ENCODE results near the gene DIPK1B.

The DIPK1B gene

DNA sequence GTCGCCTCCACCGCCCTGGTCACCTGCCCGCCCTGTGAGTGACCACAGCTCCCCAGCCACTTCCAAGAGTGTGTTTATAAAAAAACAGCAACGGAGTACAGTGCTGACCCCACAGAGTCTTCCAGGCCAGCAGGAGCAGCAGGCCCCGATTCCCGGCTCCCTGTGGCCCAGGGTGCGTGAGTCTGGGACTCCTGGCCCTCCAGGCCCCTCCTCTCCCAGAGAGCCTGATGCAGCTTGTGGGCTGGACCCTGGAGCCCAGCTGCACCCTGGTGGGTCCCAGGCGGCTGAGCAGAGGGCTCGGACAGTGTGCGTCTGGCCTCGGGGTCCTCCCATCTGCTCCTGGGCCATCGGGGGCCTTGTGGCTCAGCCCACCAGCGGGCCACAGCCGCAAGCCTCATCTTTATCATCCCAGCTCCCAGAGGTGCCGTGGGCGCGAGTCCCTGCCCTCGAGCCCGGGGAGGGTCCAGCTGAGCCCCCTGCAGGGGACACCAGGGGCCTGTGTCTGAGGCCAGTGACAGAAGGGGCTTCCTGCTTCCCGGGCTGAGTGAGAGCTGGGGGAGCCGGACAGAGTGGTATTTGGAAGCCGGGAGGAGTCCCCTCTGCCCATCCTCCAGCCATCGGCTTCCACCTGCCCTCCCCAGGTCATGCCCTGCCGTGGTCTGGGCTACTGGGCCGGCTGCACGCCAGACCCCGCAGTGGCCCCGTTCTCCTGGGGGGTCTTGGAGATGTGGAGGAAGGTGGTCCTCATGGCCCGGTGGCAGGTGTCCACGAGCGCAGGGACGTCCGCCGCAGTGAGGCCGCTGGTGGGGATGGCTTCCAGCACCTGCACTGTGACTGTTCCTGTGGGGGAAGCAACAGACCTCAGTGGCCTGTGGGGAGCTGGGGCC, 39.0 kb upstream of the DIPK1B start:
- DNase-seq: no peak

DNA sequence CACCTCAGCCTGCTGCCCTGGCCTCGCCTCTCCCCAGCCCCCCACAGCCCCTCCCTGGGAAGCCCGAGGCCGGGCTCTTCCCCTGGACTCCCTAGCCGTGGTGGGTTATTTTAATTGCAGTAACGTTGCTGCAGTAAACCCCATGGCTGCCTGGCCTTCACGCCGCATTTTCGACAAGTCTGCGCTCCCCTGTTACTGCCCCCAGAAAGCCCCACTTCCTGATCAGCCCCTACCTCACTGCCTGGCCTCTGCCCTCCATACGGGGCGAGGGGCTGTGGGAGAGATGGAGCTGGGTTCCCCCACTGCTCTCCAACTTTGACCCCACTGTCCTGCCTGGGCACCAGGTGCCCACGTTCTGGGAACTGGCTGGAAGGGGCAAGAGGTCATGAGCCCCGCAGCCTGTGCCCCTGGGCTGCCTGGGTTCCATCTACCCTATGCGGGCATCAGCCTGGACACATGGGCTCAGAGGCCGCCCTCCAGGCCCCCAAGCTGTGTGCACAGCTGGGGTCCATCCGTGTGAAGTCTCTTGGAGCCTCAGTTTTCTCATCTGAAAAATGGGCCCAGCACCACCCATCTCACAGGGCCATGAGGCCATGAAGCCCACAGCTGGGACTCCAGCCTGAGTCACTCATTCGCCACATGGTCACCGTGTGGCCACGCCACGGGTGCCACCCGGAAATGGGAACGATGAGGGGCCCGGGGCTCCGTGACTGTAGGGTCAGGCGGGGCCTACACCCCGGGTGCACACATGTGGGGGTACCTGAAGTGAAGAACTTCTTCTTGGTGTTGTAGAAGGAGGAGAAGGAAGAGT, 38.2 kb upstream of the DIPK1B start:
- no peak for DNase-seq

DNA sequence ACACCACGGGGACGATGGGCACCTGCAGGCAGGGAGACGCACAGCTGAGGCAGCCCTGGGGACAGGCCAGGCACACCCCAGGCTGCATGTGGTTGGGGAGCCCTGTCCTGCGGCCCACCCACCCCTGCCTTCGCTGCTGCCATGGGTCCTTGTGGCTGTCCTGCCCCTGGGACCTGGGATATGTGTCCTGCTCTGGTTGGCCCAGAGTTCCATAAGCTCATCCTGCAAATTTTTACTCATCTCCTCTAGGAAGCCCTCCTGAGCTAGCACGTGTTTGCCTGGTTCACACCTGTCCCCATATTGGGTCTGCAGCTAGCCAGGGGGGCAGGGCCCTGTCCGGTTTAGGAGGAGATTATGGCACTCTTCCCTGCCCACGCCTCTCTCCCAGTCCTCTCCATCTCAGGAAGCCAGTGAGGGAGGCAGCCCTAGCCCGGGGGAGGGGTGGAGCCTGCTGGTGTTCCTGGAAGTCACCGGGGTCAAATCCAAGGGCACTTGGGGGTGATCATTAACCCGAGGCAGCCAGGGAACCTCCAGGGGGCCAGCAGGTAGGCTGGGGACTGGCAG, 37.5 kb upstream of the DIPK1B start:
- DNase-seq: no peak

DNA sequence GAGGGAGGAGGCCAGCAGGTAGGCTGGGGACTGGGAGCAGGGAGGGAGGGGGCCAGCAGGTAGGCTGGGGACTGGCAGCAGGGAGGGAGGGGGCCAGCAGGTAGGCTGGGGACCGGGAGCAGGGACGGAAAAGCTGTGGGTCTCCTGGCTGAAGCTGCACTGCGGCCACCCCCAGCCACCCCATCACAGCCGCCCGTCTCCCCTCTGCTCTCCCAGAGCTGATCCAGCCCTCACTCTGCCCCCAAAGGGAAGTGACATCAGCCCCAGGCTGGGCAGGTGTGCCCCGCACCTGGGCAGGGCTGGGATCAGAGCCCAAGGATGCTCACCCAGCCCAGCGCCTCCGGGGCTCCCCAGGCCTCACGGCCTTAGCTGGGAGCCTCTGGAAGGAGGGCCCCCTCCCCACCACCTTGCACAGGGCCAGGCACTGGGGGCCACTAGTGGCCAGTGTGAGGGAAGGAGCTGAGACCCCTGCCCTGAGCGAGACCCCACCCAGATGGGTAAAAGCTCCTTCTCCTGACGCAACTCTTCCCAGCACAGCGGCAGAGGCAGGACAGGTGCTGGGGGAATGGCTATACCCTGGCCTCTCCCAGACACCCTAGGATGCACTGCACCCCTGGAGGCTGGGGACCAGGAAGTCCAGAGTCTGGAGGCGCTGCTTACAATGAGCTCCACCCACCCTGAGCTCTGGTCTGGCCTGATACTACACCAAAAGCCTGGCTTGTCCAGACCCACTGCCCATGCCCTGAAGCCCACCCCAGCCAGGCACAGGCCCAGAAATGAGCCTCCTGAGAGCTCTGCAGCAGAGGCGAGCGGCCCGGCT, 36.7 kb upstream of the DIPK1B start:
- no peak for DNase-seq

DNA sequence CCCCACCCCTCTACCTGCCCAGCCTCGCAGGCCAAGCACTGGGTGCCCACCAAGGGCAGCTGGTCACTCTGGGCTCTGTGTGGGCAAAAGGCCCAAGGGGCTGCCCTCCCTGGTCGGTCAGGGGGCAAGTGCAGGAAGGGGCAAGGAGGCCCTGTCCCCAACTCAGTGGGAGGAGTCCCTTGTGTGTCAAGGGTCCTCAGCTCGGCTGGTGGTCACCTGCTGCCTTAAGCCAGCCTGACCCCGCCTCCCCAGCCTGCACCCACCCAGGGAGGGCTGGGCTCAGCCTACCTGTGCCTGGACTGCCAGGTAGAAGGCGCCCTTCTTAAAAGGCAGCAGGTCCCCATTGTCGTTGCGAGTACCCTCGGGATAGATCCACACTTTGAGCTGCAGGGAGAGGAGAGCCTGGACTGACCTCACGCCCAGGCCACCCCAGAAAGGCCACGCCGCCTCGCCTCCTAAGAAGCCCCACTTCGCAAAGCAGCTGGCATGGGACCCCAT, 36.0 kb upstream of the DIPK1B start:
- DNase-seq: no peak

DNA sequence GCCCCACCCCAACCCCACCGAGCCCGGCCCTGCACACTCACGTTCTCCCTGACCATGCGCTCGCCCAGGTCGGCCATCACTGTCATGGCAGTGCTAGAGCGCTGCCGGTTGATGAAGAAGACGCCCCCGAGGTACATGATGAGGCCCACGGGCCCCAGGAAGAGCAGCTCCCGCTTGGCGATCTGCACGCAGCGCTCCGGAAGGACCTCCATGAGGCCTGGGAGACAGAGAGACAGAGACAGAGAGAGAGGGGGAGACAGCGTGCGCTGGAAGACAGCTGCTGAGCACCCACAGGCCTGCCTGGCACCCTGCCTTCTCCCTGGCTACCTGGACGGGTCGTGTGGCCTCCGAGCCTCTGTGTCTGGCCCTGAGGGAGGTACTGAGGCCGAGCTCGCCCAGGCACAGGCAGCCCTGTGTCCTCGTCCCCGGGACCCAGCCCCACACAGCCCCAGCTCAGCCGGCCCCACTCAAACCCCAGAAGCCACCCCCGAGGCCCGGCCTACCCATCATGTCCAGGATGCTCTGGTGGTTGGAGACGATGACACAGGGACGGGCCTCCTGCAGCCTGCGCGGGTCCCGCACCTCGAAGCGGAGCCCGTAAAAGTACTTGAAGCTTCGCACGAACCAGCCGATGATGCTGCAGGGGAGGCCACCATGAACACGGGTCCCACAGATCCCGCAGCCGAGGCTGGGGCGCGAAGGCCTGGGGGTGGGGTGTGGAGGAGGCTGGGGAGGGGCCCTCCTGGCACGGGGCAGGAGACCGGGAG, 35.3 kb upstream of the DIPK1B start:
- no peak for DNase-seq

DNA sequence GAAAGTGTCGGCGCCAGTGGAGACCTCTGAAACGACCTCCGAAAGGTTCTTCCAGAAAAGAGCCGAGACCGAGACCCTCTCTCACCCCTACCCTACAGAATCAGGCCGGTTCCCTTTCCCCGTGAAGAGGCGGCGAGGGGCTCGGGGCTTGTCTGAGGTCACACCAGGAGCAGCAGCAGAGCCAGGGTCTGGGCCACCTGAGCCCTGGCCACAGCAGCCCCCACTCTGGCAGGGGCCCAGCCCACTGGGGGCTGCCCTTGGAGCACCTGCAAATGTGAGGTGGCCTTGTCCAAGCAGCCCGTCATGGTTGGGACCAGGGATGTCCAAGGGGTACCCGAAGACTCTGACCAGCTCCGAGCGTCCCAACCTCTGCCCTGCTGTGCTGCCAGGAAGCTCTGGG, 34.3 kb upstream of the DIPK1B start:
- no peak for DNase-seq

DNA sequence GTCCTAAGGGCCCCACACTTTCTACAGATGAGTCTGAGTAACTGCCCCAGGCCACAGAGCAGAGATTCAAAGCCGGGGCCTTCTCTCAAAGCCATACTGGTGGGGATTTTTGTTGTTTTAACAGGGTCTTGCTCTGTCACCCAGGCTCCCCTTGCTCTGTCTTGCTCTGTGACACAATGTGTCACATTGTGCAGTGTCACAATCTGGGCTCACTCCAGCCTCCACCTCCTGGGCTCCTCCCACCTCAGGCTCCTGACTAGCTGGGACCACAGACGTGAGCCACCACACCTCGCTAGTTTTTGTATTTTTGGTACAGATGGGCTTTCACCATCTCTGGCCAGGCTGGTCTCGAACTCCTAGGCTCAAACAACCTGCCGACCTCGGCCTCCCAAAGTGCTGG, 33.7 kb upstream of the DIPK1B start:
- no peak for DNase-seq

DNA sequence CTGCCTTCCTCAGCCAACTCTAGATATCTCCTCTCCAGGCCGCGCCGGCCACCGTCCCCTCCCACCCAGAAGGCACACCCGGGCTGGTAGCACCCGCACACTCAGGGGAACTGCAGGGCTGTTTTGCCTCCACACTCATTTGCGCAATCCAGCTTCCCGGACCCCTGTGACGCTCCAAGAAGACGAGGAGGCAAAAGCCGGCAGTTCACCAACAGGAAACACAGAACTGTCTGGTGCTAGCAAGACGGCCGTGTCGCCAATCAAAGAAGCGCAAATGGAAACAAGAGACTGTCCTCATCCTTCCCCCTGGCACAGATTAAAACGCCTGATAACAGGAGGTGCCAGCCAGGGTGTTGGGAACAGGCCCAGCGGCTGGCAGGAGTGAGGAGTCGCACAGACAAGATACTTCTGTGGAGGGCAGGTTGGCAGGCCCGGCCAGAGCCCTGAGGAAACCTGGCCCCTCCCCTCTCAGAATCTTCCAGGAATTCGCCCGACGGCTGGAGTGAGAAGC, 32.9 kb upstream of the DIPK1B start:
- no peak for DNase-seq

DNA sequence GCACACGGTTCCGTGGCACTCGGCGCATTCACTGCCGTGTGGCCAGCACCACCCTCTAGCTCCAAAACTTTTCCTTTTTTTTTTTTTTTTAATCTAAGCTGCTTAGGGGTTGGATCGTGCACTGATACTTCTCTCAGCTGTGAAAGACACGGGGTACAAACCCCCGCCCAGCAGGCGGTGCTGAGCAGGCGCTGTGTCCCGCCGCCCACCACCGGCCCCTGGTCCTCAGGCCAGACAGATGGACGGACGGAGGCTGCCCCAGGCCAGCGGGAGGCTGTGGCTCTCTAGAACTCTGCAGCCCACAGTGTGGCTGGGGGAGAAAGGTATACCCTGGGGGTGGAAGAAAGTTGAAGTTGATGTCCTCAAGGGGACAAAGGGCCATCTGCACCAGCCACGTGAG, 31.3 kb upstream of the DIPK1B start:
- no peak for DNase-seq

DNA sequence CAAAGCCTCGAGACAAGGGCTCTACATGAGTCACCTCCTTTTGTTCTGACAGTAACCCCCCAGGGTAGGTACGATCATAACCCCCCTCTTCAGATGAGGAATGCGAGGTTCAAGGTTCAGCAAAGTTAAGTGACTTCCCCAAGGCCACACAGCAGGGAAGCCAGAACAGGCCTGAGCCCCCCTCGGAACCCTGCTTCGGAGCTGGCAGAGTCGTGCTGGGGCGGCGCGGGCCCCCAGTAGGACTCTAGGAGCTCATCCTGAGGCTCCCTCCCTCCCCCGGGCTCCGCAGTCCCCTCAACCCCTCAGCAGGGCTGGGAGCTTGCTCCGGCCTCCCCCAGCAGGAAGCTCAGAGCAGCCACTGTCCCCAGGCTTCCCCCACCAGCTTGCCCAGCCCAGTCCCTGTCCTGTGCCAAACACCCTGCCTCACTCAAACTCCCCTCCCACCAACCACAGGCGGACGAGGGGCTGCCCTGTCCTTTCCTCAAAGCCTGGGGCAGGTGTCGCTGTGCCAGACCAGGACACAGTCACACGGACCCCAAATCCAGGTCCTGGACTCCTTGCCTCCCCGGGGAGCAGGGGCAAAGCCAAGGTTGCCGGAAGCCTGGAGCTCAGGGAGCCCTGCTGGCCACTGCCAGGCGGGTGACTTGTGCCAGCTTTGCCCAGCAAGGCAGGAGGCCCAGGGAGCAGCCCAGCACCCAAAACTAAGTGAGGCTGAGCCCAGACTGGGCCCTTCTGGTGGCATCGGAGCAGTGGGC, 30.2 kb upstream of the DIPK1B start:
- no peak for DNase-seq

DNA sequence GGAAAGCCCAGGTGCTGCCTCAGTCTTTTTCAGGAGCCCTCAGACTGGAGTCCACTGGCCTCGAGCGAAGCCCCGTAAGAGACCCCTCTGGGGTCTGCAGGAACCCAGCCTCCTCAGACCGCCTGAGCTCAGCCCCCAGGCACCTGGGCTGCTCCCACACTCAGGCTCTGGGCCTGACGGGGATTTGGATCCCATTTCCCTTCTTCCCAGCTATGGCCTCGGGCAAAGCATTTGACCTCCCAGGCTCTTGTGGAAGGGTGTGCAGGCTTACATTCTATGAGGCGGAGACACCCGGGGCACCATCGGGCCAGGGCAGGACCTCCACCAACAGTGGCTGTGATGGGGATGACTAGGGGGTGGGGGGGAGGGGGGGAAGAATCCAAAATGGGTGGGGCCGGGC, 29.7 kb upstream of the DIPK1B start:
- no peak for DNase-seq

DNA sequence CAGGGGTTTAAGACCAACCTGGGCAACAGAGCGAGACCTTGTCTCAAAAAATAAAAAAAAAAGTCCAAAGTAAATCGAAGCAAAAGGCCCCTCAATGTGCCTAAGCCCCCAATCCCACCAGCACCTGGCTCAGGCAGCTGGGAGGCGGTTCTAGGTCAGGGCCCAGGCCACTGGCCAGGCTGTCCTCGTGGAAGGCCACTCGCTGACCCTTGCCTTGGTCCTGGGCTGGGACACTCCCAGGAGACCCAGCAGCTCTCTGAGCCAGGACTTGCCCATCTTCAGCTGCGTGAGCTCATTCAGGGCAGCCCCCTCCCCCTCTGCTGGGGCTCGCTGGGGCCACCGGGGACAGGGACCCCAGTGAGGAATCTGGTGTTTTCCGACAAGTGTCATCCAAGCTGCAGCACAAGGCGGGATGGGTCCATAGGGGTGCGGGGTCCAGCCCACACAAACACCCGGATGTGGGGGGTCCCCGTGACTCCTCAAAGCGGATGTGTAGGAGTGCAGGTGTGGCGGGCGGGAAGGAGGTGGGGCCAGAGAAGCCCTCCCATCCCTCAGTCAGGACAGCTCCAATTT, 29.1 kb upstream of the DIPK1B start:
- no peak for DNase-seq

DNA sequence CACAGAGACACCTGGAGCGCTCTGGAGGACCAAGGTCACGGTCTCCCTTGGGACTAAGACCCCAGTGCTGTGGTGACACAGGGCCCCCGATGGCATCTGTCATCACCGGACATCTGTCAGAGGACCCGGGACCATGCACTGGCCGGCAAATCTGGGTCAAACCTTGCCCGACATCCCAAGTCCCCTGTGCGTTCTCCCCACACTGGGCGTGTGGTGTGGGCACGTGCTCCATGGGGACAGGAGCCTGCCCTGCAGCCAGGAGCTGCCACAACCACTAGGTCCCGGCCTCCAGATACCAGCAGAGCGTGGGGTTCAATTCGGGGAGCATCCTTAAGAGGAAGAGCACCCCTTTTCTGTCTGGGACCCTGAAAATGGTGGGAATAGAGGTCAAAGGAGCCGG, 28.6 kb upstream of the DIPK1B start:
- DNase-seq: no peak

DNA sequence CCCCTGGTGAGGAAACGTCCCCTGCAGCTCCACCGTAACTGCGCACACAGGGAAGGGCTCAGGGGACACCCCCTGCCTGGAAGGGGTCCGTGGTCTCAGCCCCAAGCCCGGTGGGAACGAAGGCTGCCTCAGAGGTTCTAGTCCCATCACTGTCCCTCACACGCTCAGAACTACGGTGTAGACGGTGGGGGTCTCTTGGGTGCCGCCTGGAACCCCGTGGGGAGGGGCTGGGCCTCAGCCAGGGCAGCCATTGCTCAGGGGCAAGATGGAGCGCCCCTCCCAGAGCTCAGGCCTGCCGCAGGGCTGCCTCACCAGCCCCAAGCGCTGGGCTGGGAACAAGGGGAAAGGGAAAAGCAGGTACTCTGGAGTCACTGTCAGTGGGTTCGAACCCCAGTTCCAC, 28.0 kb upstream of the DIPK1B start:
- DNase-seq: no peak

DNA sequence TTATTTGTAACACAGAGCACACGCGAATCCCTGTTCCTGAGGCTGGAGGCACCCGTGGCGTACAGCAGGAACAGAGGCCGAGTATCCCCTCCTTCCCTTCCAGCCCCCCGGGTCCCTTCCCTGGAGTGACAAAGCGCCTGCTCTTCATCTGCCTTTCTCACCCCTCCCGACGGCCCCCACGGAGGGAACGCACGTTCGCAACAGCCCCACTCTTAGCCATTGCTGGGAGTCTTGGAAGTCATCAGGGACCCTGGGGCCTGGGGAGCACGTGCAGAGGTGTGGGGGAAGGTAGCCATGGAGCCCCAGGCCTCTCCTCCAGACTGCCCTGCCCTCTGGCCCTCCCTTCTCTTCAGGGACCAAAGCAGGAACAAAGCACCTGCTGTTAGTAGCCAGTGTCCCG, 27.6 kb upstream of the DIPK1B start:
- no peak for DNase-seq

DNA sequence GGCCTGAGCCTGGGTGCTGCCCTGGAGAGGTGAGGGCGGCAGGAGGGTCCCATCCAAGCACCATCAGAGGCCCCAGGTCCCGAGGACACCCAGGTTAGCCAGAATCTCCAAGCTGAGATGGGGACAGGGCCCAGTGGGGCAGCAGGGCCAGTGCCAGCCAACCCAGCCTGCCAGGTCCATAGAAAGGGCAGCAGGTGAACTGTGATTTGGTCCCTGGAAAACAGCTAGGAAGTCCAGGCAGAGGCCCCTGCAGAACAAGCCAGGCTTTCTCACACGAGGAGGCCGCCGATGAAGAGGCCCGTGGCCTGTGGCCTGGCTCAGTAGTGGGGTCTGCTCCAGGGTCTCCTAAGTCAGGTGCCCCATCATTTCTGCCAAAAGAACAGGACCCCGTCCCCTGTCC, 27.2 kb upstream of the DIPK1B start:
- DNase-seq: no peak

DNA sequence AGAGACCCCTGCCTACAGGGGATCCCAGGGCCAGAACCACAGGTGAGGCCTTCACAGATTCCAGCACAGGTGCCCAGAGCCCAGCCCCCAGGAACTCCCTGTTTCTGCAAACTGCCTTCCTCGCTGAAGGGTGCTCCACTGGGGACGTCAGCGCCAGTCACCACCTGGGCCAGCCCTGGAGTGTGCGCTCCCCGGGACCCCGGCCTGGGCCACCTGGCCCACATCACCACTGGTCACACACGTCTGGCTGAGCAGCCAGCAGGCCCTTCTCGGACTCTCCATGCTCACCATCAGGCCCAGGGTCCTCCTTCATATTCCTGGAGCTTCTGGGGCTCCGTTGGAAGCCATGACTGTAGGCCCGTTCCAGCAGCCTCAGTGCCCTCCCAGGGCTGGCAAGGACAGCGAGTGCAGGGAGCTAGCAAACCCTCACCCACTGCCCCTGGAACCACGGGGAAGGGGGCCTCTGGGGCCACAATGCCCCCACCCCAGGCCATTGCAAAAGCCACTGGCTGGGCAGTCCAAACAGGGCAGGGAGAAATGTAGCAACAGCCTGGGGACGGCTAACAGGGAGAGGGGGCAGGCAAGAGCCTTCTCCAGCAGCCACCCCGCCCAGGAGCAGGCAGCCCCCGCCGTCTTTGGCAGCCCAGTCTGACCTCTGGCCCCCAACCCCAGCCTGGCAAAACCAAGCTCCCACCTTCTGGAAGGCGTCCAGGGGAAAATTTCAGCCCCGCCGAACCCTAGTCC, 26.4 kb upstream of the DIPK1B start:
- DNase-seq: no peak

DNA sequence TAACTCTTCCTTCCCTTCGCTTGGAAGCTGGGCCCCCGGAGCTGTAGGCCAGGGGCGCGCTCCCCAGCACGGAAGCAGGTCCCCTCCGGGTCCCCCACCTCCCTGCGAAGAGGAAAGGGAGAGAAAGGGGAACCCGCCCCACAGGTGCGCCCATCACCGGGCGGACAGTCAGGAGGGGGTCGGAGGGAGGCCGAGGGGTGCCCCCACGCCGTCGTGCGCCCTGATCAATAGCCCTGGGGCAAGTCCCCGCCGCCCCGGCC, 25.9 kb upstream of the DIPK1B start:
- DNase-seq: no peak
